Choroid plexus epithelial cell (primary cell): ENCODE measurements around the gene BCL2.
"Not testable (repeated sequence)": the region's sequence is repeated elsewhere in the genome, so short reads cannot be mapped to it uniquely, and the experiment has no call there.

Experiments
- DNase-seq: peaks from one replicate; pipeline ENCODE4 v3.0.0-alpha.2; 2010; ENCODE audit warnings: low read depth
- H3K4me3 ChIP-seq: 2 replicates; pipeline ENCODE4 v1.5.1; 2011; ENCODE audit warnings: low read depth, mild to moderate bottlenecking, control low read depth, low read length, moderate library complexity
- TF ChIP-seq, protein P1 (sequence below): conservative IDR thresholded peaks from 2 replicates; pipeline ENCODE4 v1.5.1; 2011; ENCODE audit warnings: low read depth, mild to moderate bottlenecking, control low read depth, inconsistent platforms, low read length, moderate library complexity

The BCL2 gene

DNA sequence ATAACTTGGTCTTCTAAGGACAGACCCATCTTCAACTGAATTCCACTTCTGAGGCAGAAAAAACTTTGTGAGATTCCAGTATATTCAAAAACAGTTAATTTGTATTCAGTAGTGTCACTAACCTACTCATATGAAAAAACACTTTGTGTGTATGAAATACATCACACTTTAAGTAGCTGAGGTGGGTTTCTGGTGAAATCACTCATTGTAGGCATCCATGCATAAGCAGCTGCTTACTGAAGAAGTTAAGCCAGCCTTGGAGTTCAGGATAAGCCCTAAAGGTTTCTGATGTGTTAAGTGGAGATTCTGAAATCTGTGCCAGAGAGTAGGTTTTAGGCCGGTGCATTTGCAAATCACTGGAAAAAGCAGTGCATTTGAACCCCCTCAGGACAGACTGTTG lies 128.2 kb downstream of the BCL2 start:
- H3K4me3 ChIP-seq, result no peak overlapping the region
- TF ChIP-seq, protein P1, sequence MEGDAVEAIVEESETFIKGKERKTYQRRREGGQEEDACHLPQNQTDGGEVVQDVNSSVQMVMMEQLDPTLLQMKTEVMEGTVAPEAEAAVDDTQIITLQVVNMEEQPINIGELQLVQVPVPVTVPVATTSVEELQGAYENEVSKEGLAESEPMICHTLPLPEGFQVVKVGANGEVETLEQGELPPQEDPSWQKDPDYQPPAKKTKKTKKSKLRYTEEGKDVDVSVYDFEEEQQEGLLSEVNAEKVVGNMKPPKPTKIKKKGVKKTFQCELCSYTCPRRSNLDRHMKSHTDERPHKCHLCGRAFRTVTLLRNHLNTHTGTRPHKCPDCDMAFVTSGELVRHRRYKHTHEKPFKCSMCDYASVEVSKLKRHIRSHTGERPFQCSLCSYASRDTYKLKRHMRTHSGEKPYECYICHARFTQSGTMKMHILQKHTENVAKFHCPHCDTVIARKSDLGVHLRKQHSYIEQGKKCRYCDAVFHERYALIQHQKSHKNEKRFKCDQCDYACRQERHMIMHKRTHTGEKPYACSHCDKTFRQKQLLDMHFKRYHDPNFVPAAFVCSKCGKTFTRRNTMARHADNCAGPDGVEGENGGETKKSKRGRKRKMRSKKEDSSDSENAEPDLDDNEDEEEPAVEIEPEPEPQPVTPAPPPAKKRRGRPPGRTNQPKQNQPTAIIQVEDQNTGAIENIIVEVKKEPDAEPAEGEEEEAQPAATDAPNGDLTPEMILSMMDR, result no peak
- no peak for DNase-seq

DNA sequence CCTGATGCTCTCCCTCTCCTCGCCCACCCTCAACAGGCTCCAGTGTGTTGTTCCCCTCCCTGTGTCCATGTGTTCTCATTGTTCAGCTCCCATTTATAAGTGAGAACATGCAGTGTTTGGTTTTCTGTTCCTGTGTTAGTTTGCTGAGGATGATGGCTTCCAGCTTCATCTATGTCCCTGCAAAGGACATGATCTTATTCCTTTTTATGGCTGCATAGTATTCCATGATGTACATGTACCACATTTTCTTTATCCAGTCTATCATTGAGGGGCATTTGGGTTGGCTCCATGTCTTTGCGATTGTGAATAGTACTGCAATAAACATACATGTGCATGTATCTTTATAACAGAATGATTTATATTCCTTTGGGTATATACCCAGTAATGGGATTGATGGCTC lies 128.7 kb downstream of the BCL2 start:
- not testable (repeated sequence) for DNase-seq, H3K4me3 ChIP-seq

DNA sequence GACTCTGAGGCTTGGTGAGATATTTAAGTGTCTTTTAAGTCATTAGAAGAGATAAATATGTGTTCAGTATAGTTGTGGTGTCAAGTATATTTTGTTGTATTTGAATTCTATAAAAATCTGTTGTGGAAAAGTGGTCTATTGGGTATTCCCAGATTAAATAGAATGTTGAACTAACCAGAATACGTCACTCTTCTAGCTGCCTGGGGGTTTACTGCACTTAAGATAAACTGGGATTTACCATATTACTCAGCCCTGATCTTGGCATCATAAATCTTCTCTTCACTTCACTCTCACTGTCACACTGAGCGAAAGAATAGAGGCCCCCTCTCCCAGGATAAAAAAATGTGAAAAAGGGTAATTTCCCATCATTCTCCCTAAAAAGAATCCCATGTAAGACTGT lies 129.8 kb downstream of the BCL2 start:
- H3K4me3 ChIP-seq, result no peak overlapping the region
- TF ChIP-seq, protein P1, result no peak
- DNase-seq, result no peak

DNA sequence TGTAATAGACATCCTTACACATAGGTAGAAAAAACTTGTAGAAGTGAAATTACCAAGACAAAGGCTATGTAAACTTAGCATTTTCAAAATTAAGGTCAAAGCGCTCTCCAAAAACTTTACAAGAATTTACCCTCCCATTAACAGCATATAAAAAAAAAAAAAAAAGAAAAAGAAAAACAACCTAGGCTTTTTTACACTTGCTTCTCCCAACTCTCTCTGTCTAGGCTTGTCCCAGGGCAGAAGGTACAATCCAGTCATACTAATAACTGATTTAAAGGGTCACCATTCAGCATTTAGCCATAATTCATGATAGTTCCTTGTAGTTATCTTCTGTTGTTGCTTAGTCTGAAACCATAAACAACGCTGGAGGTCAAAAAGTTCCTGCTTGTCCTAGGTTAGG lies 130.5 kb downstream of the BCL2 start:
- no peak overlapping the region for H3K4me3 ChIP-seq
- TF ChIP-seq, protein P1, result no peak
- DNase-seq, result no peak

DNA sequence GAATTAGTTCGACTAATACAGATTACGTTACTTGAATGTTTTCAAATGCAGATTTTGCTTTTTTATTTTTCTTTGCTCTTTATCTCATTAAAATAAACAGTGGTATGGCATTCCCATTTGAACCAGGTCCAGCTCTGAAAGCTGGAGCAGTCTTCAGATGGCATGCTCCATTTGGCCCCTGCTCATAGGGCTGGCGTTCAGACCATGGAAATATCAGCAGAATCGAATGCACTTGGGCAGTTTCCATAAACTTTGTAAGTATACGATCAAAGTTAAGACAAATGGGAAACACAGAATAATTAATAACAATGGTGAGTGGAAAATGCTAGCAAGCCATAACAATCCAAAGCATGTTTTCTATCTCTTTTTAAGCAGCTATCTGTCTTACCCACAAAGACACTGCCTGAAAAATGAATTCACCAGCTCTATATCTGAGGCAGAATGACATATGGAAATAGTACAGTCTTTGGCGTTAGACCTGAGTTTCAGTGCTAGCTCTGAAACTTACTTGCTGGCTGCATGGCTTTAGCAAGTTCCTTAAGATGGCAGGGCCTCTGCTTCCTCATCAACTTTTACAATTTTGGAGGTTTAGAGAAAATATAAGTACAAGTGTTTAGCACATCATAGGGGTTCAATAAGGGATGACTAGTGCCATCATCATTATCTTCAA lies 131.6 kb downstream of the BCL2 start:
- no peak overlapping the region for H3K4me3 ChIP-seq
- DNase-seq, result no peak
- TF ChIP-seq, protein P1, result no peak

DNA sequence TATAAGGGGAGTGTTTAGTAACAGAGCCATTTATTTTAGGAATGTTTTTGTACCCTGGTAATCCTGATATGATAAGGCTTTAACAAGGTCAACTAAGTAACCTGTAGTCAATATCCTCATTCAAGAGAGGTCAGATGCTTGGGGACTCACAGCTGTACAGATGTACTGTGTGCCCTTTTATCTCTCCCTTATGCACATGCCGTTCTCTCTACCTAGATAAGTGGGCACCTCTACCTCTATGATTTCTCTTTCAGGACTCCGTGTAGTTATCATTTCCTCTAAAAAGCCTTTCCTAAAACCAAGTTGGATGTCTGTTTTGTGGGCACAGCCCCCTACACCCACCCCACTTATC lies 132.4 kb downstream of the BCL2 start:
- TF ChIP-seq, protein P1, result no peak
- DNase-seq, result no peak
- no peak overlapping the region for H3K4me3 ChIP-seq

DNA sequence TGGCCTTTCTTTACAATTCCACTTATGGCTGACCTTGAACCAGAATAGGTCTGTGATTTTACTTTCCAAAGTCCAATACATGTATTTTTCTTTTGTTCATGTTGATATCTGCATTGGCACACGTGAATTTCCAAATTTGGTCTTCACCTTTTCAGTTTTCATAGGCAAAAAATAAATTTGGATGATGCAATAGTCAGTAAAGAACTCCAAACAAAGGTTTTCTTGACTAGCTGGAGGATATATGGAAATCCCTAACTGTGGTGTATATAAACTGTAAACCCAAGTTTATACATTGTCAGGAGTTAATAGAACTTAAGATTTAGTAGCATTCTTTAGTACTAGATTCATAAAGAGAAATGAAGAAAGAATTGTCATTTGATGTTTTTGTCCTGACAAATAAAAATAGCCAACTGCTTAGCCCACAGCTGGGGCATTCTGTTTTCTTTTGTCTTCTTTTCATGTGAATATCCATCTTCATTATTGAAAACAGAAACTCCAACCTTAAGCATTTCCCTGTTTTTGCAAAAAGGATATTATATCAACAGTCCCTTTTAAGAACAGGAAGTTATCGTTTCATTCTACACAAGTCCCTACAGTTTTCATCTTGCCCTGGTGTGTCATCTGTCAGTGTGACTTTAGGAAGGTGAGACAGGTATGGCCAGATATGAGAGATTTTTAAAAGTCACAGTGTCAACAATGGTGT lies 132.9 kb downstream of the BCL2 start:
- no peak for DNase-seq

More for the DNA sequence above, 132.9 kb downstream of the BCL2 start:
- H3K4me3 ChIP-seq, result no peak overlapping the region
- TF ChIP-seq, protein P1, result no peak
